IMR-90 (cell line): ENCODE measurements around the gene CCL5. TPM values are rescaled to one million over a fixed set of nuclear protein-coding genes. Genes with fewer than 3 reads are reported as not detected.

ENCODE experiments used
- ATAC-seq: fragments of 200-7000 bp; cut with Tn5 transposase; 2 replicates; pipeline ENCODE4 v1.9.1; 2020; ENCODE audit warnings: low read depth, mild to moderate bottlenecking, moderate library complexity
- BruUV-seq: library from RNA; stranded (reverse); fragments of 400-500 nt; replicated peaks from 2 replicates; lab custom pipeline; 2021; lab: Mats Ljungman, UMichigan
- CTCF ChIA-PET: fragments of 300-600 bp; formaldehyde crosslinking; extraction: SDS; loops from one replicate; lab custom pipeline; 2021; ENCODE audit warnings: antibody characterized with exemption; lab: Yijun Ruan, JAX
- POLR2A ChIA-PET: fragments of 300-600 bp; sonication (Branson Sonifier 250); formaldehyde crosslinking; loops from one replicate; lab custom pipeline; 2022; ENCODE audit warnings: antibody characterized with exemption; ENCODE audit not compliant: unreplicated experiment; lab: Charles Lee
- DNase-seq: peaks from one replicate; pipeline ENCODE4 v3.0.0; 2013
- H2AFZ ChIP-seq: replicated peaks from 2 replicates; pipeline ENCODE3; 2013; ENCODE audit warnings: low read length, mild to moderate bottlenecking; ENCODE audit not compliant: poor library complexity
- H2AK5ac ChIP-seq: 2 replicates; pipeline ENCODE4 v1.6.1; 2013; ENCODE audit warnings: low read depth, low read length, inconsistent platforms
- H2AK9ac ChIP-seq: replicated peaks from 2 replicates; pipeline ENCODE3; 2013; ENCODE audit warnings: mild to moderate bottlenecking, low read depth, low read length, moderate library complexity; ENCODE audit not compliant: poor library complexity
- H2BK120ac ChIP-seq: 2 replicates; pipeline ENCODE4 v1.6.1; 2013; ENCODE audit warnings: low read depth, low read length, inconsistent platforms
- H2BK15ac ChIP-seq: 3 replicates; pipeline ENCODE4 v1.6.1; 2013; ENCODE audit warnings: low read depth, low read length, inconsistent platforms
- H2BK20ac ChIP-seq: 2 replicates; pipeline ENCODE4 v1.6.1; 2013; ENCODE audit warnings: low read depth, mild to moderate bottlenecking, inconsistent platforms, low read length, moderate library complexity
- H2BK5ac ChIP-seq: 2 replicates; pipeline ENCODE4 v1.6.1; 2013; ENCODE audit warnings: mild to moderate bottlenecking, low read depth, low read length, inconsistent platforms; ENCODE audit not compliant: poor library complexity, severe bottlenecking
- H3K14ac ChIP-seq: replicated peaks from 2 replicates; pipeline ENCODE4 v1.6.1; 2013; ENCODE audit warnings: low read depth, low read length, inconsistent platforms
- H3K18ac ChIP-seq: 2 replicates; pipeline ENCODE4 v1.6.1; 2013; ENCODE audit warnings: low read depth, low read length, control low read depth
- H3K23ac ChIP-seq: 2 replicates; pipeline ENCODE4 v1.6.1; 2013; ENCODE audit warnings: low read depth, low read length, inconsistent platforms
- H3K27ac ChIP-seq: 2 replicates; pipeline ENCODE4 v1.5.1; 2013; ENCODE audit warnings: mild to moderate bottlenecking, control low read depth, low read length; ENCODE audit not compliant: insufficient read depth
- H3K27me3 ChIP-seq: 2 replicates; pipeline ENCODE4 v1.6.1; 2013; ENCODE audit warnings: low read length; ENCODE audit not compliant: control insufficient read depth, insufficient read depth
- H3K36me3 ChIP-seq: 2 replicates; pipeline ENCODE4 v1.6.1; 2013; ENCODE audit warnings: low read length, mixed read lengths; ENCODE audit not compliant: control insufficient read depth, insufficient read depth
- H3K4ac ChIP-seq: 2 replicates; pipeline ENCODE4 v1.6.1; 2013; ENCODE audit warnings: low read depth, low read length, inconsistent platforms
- H3K4me1 ChIP-seq: 2 replicates; pipeline ENCODE4 v1.6.1; 2013; ENCODE audit warnings: low read length, mixed read lengths; ENCODE audit not compliant: control insufficient read depth, insufficient read depth
- H3K4me2 ChIP-seq: 2 replicates; pipeline ENCODE4 v1.6.1; 2013; ENCODE audit warnings: low read depth, mild to moderate bottlenecking, control low read depth, low read length, moderate library complexity
- H3K4me3 ChIP-seq: 2 replicates; pipeline ENCODE4 v1.5.1; 2013; ENCODE audit warnings: low read depth, mild to moderate bottlenecking, control low read depth, low read length, moderate library complexity; ENCODE audit not compliant: insufficient read depth
- H3K56ac ChIP-seq: 2 replicates; pipeline ENCODE4 v1.6.1; 2013; ENCODE audit warnings: low read length, inconsistent platforms; ENCODE audit not compliant: insufficient read depth; ENCODE audit errors: extremely low read depth
- H3K79me1 ChIP-seq, 2 experiments: 2 replicates each; pipeline ENCODE4 v1.6.1; 2013; ENCODE audit warnings: low read length in 2 of 2, inconsistent platforms in 1 of 2, low read depth in 1 of 2
- H3K9ac ChIP-seq: 2 replicates; pipeline ENCODE4 v1.6.1; 2013; ENCODE audit warnings: low read depth, low read length, control low read depth
- H3K9me1 ChIP-seq: 2 replicates; pipeline ENCODE4 v1.6.1; 2013; ENCODE audit warnings: low read length, inconsistent platforms; ENCODE audit not compliant: insufficient read depth
- H3K9me3 ChIP-seq: 2 replicates; pipeline ENCODE4 v1.6.1; 2013; ENCODE audit warnings: low read length; ENCODE audit not compliant: control insufficient read depth, insufficient read depth
- H4K20me1 ChIP-seq: 2 replicates; pipeline ENCODE4 v1.6.1; 2013; ENCODE audit warnings: low read length, inconsistent platforms; ENCODE audit not compliant: insufficient read depth
- H4K5ac ChIP-seq: 2 replicates; pipeline ENCODE4 v1.6.1; 2013; ENCODE audit warnings: mild to moderate bottlenecking, low read depth, low read length, control low read depth
- H4K8ac ChIP-seq, 2 experiments: 2 replicates each; pipeline ENCODE4 v1.6.1; 2013; ENCODE audit warnings: low read depth in 2 of 2, low read length in 2 of 2, control low read depth in 1 of 2, inconsistent platforms in 1 of 2
- H4K91ac ChIP-seq: 2 replicates; pipeline ENCODE4 v1.6.1; 2013; ENCODE audit warnings: low read depth, low read length, inconsistent platforms; ENCODE audit not compliant: insufficient read depth
- BHLHE40 ChIP-seq: fragments of 150-350 bp; IDR thresholded peaks from 2 replicates; pipeline ENCODE4 v1.6.1; 2016; ENCODE audit warnings: mild to moderate bottlenecking, low read depth, low read length
- MXI1 ChIP-seq: IDR thresholded peaks from 2 replicates; pipeline ENCODE4 v1.6.1; 2012; ENCODE audit warnings: low read depth, mild to moderate bottlenecking, low read length, moderate library complexity, borderline replicate concordance
- NFE2L2 ChIP-seq: fragments of 150-350 bp; IDR thresholded peaks from 2 replicates; pipeline ENCODE4 v1.6.1; 2016; ENCODE audit warnings: low read depth, mild to moderate bottlenecking, low read length
- RAD21 ChIP-seq: IDR thresholded peaks from 2 replicates; pipeline ENCODE4 v1.6.1; 2012; ENCODE audit warnings: low read length, improper control_type of control experiment
- RCOR1 ChIP-seq: IDR thresholded peaks from 2 replicates; pipeline ENCODE4 v1.6.1; 2012; ENCODE audit warnings: mild to moderate bottlenecking, low read length, improper control_type of control experiment; ENCODE audit not compliant: insufficient replicate concordance
- WGBS, 2 experiments: methylation state at CpG; one replicate each; pipeline versions ENCODE4 v1.1.5 to v1.1.7; 2013; ENCODE audit warnings: missing lambda C conversion rate in 2 of 2; ENCODE audit not compliant: insufficient read length in 1 of 2; ENCODE audit errors: extremely low coverage in 2 of 2; 5-methylcytosine and 5-hydroxymethylcytosine counted together
- dilution Hi-C: fragments of 300-500 bp; cut with HindIII; formaldehyde crosslinking; loops from one replicate; pipeline ENCODE4 v1.14.3; 2018; ENCODE audit warnings: low sequenced_read_pairs; ENCODE audit not compliant: unreplicated experiment
- in situ Hi-C: fragments of 300-500 bp; cut with MboI; formaldehyde crosslinking; loops from 3 replicates; pipeline ENCODE4 v1.14.3; 2019; ENCODE audit warnings: low sequenced_read_pairs, inconsistent platforms, mixed read lengths
- intact Hi-C: fragments of 100-400 bp; cut with micrococcal nuclease; formaldehyde crosslinking; loops from 2 replicates; pipeline ENCODE4 v1.10.0; 2022
- polyA plus RNA-seq, 3 experiments: library from polyadenylated mRNA; depleted of rRNA; stranded (reverse); fragments of >200 nt; gene quantifications; 2 replicates each; pipeline ENCODE4 v1.2.3, GENCODE V29; 2012; ENCODE audit warnings: low replicate concordance in 1 of 3
- total RNA-seq: library from RNA; depleted of rRNA; stranded (reverse); fragments of >200 nt; gene quantifications from 2 replicates; pipeline ENCODE4 v1.2.3, GENCODE V29; 2012

CCL5 gene
- total and polyA plus RNA-seq, 2 of the 4 experiments (the other 2 are of a cell fraction) = not detected

GRCh38 chr17:35914354-35914753, 34.2 kb upstream of the CCL5 start:
- Histone ChIP-seq H3K79me1 (no peaks in the 10 kb centered on the region), H3K9me1 (no peaks in the 10 kb centered on the region; the same call in 1 of the 2 replicates), H3K27ac (no peak overlapping the region), H2AK9ac (no peak overlapping the region), H3K56ac (no peak overlapping the region), H3K4ac (no peak overlapping the region), H3K4me2 (no peak overlapping the region), H2BK20ac (no peak overlapping the region), H3K27me3 (peaks cover 2% of the 10 kb centered on the region; the same call in 1 of the 2 replicates), H3K9ac (no peak overlapping the region), H4K5ac (no peak overlapping the region), H3K9me3 (no peaks in the 10 kb centered on the region), H2BK5ac (no peak overlapping the region), H3K18ac (no peak overlapping the region), H2AK5ac (no peak overlapping the region), H3K14ac (no peak overlapping the region), H4K20me1 (no peaks in the 10 kb centered on the region; the same call in 1 of the 2 replicates), H3K36me3 (no peaks in the 10 kb centered on the region), H4K91ac (no peak overlapping the region), H3K4me3 (no peak overlapping the region), H3K4me1 (no peaks in the 10 kb centered on the region), H4K8ac (no peak overlapping the region), H3K23ac (no peak overlapping the region), H2AFZ (no peak overlapping the region), H2BK120ac (no peak overlapping the region), H2BK15ac (no peak overlapping the region)
- DNase-seq = no peak
- ATAC-seq = no peak
- in situ Hi-C loops (no loop called here), dilution Hi-C loops (no loop called here), intact Hi-C loops (no loop called here)
- ChIA-PET POLR2A (no interaction called here), CTCF (no interaction called here)
- no CpG with 5 or more reads among the region's 1 CpG for WGBS, 2 experiments
- TF ChIP-seq MXI1 = no peak
- no peak for TF ChIP-seq RCOR1
- no peak for TF ChIP-seq RAD21
- no peak for TF ChIP-seq BHLHE40
- TF ChIP-seq NFE2L2 = no peak
- no TSS peak for BruUV-seq
